OCI-LY3 (cell line): ENCODE results near the gene CDC14B.

Experiments used
- EZH2phosphoT487 ChIP-seq: fragments of 200-600 bp; shearing (Covaris generic); IDR thresholded peaks from 2 replicates; pipeline ENCODE4 v1.6.1; 2018; ENCODE audit warnings: antibody characterized with exemption, mixed run types, low read depth
- TF ChIP-seq, protein P1 (sequence below): fragments of 200-600, 300-600 bp; sonication (generic); IDR thresholded peaks from 2 replicates; pipeline ENCODE4 v1.5.1; 2014; ENCODE audit warnings: antibody characterized with exemption, low read length, low read depth

DNA sequence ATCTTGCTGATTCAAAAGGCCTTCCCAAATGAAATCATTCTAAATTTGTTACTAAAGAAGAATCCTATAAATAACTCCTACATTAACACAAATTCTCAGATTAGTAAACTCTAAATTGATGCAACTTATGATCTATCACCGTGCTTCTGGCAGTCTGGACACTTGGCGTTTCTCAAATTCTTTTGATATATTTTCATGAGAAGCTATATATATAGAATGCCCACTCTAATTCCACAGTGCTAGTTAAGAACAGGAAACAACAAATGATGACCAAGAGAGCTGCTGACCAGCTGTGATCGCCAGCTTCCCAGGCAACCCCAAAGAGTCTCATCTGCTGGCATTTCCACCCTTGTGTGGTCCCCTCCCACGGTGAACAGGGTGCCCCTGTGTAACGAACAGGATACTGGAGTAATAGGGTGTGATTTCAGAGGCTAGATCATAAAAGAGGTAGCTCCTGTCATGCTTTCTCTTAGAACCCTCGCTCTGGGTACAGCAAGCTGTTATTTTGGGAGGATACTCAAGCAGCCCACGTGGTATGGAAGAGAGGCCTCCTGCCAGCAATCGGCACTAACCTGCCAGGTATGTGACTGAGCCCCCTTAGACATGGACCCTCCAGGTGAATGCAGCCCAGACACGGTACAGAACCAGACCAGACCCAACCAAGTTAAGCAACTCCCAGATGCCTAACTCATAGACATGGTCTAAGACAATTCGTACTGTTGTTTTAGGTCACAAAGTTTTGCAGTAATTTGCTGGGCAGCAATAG lies 64.7 kb downstream of the CDC14B start:
- TF ChIP-seq, protein P1, sequence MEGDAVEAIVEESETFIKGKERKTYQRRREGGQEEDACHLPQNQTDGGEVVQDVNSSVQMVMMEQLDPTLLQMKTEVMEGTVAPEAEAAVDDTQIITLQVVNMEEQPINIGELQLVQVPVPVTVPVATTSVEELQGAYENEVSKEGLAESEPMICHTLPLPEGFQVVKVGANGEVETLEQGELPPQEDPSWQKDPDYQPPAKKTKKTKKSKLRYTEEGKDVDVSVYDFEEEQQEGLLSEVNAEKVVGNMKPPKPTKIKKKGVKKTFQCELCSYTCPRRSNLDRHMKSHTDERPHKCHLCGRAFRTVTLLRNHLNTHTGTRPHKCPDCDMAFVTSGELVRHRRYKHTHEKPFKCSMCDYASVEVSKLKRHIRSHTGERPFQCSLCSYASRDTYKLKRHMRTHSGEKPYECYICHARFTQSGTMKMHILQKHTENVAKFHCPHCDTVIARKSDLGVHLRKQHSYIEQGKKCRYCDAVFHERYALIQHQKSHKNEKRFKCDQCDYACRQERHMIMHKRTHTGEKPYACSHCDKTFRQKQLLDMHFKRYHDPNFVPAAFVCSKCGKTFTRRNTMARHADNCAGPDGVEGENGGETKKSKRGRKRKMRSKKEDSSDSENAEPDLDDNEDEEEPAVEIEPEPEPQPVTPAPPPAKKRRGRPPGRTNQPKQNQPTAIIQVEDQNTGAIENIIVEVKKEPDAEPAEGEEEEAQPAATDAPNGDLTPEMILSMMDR = no peak
- no peak for TF ChIP-seq EZH2phosphoT487
